Measurements from ENCODE around the gene INPP5E. TPM values are rescaled to one million over a fixed set of nuclear protein-coding genes. Genes with fewer than 3 reads are reported as not detected.

The INPP5E gene
- total and polyA plus RNA-seq, 2 donors (not counting 1 experiment from before 2014, with no cell fraction given): 3.9 to 7.8 TPM

- no peaks in the 10 kb centered on the region for H4K20me1 ChIP-seq (ENCODE audit: control insufficient read depth, extremely low read depth, insufficient read depth, low read length)
- no peaks in the 10 kb centered on the region for H3K9me3 ChIP-seq (ENCODE audit: control insufficient read depth, insufficient read depth, low read depth, low read length)
- no peak for DNase-seq (ENCODE audit: low read depth in 2 of 2)
- peak overlapping the region; percentile 90 for H3K4me2 ChIP-seq (ENCODE audit: extremely low read depth, insufficient read depth, low read length)
- H3K4me1 ChIP-seq (ENCODE audit: control insufficient read depth, extremely low read depth, insufficient read depth, low read length): peaks cover 10% of the 10 kb centered on the region
- peak overlapping the region; percentile 74 to 90 (median 86) for H3K4me3 ChIP-seq (replicated peaks in 1 of 4; ENCODE audit: control extremely low read depth in 1 of 4, insufficient read depth in 1 of 4, low read depth in 3 of 4, low read length in 4 of 4)
- TF ChIP-seq EZH2 (IDR thresholded peaks at IDR 0.05; ENCODE audit: low read length, missing control alignments): no peak
- TF ChIP-seq CTCF (conservative IDR thresholded peaks at IDR 0.05 in 1 of 2, IDR thresholded peaks at IDR 0.05 in 1 of 2; ENCODE audit: low read depth in 1 of 2, low read length in 2 of 2): no peak
- H3K27ac ChIP-seq (ENCODE audit: insufficient read depth, low read length): peak overlapping the region; percentile 72
- H3K9ac ChIP-seq (ENCODE audit: insufficient read depth, low read length): peak overlapping the region; percentile 70
- peaks cover 27% of the 10 kb centered on the region for H3K36me3 ChIP-seq (ENCODE audit: control insufficient read depth, insufficient read depth, low read length)
- H3K79me2 ChIP-seq (ENCODE audit: control insufficient read depth, insufficient read depth, low read length): peaks cover 20% of the 10 kb centered on the region
- H2AFZ ChIP-seq (ENCODE audit: low read length): no peak overlapping the region
- no peaks in the 10 kb centered on the region for H3K27me3 ChIP-seq (ENCODE audit: control insufficient read depth, insufficient read depth, low read length)
Measured at GRCh38 chr9:136399176-136400037, 40.2 kb downstream of the INPP5E start.

DNA sequence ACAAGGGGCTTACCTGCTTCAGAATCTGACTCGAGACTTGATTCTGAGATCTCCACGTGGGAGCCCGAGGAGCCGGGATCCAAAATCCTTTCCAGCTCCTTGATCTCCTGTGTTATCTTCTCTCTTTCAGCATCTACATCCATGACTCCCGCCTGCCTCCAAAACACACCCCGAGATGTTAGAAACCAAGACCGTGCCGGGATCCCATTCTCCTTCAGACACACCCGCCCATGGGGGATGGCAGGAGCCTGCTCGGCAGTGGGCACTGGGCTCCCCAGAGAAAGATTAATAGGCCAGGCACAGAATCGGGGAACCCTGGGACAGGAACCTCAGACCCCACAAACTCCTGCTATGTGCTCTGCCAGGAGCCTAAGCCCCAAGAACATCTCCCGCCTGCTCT is 41.4 kb downstream of the INPP5E start:
- Histone ChIP-seq H3K4me3 (replicated peaks in 1 of 4; ENCODE audit: control extremely low read depth in 1 of 4, insufficient read depth in 1 of 4, low read depth in 3 of 4, low read length in 4 of 4) (peak overlapping the region in 1 of 4 experiments; percentile 87), H3K9me3 (ENCODE audit: control insufficient read depth, insufficient read depth, low read depth, low read length) (no peaks in the 10 kb centered on the region), H3K27ac (ENCODE audit: insufficient read depth, low read length) (no peak overlapping the region), H3K36me3 (ENCODE audit: control insufficient read depth, insufficient read depth, low read length) (peaks cover 25% of the 10 kb centered on the region), H3K79me2 (ENCODE audit: control insufficient read depth, insufficient read depth, low read length) (peaks cover 20% of the 10 kb centered on the region), H3K4me2 (ENCODE audit: extremely low read depth, insufficient read depth, low read length) (peak overlapping the region; percentile 90), H3K4me1 (ENCODE audit: control insufficient read depth, extremely low read depth, insufficient read depth, low read length) (peaks cover 10% of the 10 kb centered on the region), H2AFZ (ENCODE audit: low read length) (no peak overlapping the region), H4K20me1 (ENCODE audit: control insufficient read depth, extremely low read depth, insufficient read depth, low read length) (no peaks in the 10 kb centered on the region), H3K9ac (ENCODE audit: insufficient read depth, low read length) (no peak overlapping the region), H3K27me3 (ENCODE audit: control insufficient read depth, insufficient read depth, low read length) (no peaks in the 10 kb centered on the region)
- no peak for DNase-seq (ENCODE audit: low read depth in 2 of 2)
- TF ChIP-seq EZH2 (IDR thresholded peaks at IDR 0.05; ENCODE audit: low read length, missing control alignments) (no peak), CTCF (conservative IDR thresholded peaks at IDR 0.05 in 1 of 2, IDR thresholded peaks at IDR 0.05 in 1 of 2; ENCODE audit: low read depth in 1 of 2, low read length in 2 of 2) (no peak)

- Histone ChIP-seq H3K79me2 (ENCODE audit: control insufficient read depth, insufficient read depth, low read length) (peaks cover 20% of the 10 kb centered on the region), H3K27me3 (ENCODE audit: control insufficient read depth, insufficient read depth, low read length) (no peaks in the 10 kb centered on the region), H3K9me3 (ENCODE audit: control insufficient read depth, insufficient read depth, low read depth, low read length) (no peaks in the 10 kb centered on the region), H3K4me3 (replicated peaks in 1 of 4; ENCODE audit: control extremely low read depth in 1 of 4, insufficient read depth in 1 of 4, low read depth in 3 of 4, low read length in 4 of 4) (no peak overlapping the region), H3K27ac (ENCODE audit: insufficient read depth, low read length) (no peak overlapping the region), H3K4me2 (ENCODE audit: extremely low read depth, insufficient read depth, low read length) (no peak overlapping the region), H3K9ac (ENCODE audit: insufficient read depth, low read length) (no peak overlapping the region), H4K20me1 (ENCODE audit: control insufficient read depth, extremely low read depth, insufficient read depth, low read length) (no peaks in the 10 kb centered on the region), H3K36me3 (ENCODE audit: control insufficient read depth, insufficient read depth, low read length) (peaks cover 25% of the 10 kb centered on the region), H2AFZ (ENCODE audit: low read length) (no peak overlapping the region), H3K4me1 (ENCODE audit: control insufficient read depth, extremely low read depth, insufficient read depth, low read length) (peaks cover 10% of the 10 kb centered on the region)
- no peak for DNase-seq (ENCODE audit: low read depth in 2 of 2)
- TF ChIP-seq EZH2 (IDR thresholded peaks at IDR 0.05; ENCODE audit: low read length, missing control alignments) (no peak), CTCF (conservative IDR thresholded peaks at IDR 0.05 in 1 of 2, IDR thresholded peaks at IDR 0.05 in 1 of 2; ENCODE audit: low read depth in 1 of 2, low read length in 2 of 2) (no peak)
Measured at GRCh38 chr9:136397643-136398042, 42.0 kb downstream of the INPP5E start.
